ENCODE measurements around the gene RYR2.

DNA sequence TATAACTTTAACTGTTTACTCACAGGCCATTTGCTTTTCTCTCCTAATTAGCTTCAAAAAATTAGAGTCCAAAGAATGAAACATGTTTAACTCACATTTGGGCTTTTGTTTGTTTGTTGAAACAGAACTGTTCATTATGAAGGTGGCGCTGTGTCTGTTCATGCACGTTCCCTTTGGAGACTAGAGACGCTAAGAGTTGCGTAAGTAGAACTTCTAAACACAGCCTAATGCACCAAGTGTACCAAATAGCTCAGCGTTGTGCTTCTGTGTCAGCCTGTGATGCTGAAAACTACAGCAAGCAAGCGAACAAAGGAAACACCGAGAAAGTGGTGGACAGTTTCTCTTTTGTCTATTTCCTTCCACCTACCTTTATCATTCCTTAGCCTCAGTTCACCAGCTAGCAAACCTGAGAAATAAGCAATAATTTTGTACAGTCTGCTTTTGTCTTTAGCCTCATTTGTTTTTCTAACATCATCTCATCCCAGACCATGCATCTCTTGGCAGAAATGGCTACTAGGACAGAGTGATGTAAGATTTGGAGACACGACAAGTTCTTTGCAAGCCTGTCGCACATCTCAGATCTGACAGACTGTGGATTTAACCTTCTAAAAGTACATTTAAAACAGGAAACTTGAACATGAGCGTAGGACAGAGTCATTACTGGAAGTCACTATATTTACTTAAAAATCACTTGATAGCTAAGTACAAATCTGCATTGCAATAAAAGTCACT is 375.1 kb downstream of the RYR2 start:
- TF ChIP-seq EZH2 (IDR thresholded peaks at IDR 0.05; ENCODE audit: borderline replicate concordance), result no peak
- TF ChIP-seq, protein P1, sequence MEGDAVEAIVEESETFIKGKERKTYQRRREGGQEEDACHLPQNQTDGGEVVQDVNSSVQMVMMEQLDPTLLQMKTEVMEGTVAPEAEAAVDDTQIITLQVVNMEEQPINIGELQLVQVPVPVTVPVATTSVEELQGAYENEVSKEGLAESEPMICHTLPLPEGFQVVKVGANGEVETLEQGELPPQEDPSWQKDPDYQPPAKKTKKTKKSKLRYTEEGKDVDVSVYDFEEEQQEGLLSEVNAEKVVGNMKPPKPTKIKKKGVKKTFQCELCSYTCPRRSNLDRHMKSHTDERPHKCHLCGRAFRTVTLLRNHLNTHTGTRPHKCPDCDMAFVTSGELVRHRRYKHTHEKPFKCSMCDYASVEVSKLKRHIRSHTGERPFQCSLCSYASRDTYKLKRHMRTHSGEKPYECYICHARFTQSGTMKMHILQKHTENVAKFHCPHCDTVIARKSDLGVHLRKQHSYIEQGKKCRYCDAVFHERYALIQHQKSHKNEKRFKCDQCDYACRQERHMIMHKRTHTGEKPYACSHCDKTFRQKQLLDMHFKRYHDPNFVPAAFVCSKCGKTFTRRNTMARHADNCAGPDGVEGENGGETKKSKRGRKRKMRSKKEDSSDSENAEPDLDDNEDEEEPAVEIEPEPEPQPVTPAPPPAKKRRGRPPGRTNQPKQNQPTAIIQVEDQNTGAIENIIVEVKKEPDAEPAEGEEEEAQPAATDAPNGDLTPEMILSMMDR (IDR thresholded peaks at IDR 0.05; ENCODE audit: poor library complexity), result no peak

All from hepatocyte (in vitro differentiated cells).